Thymus (tissue), 11 donors: Measurements from ENCODE around the gene DNAI4. TPM values are rescaled to one million over a fixed set of nuclear protein-coding genes. Genes with fewer than 3 reads are reported as not detected.

Experiments
- DNase-seq, 9 donors: peaks; one replicate each; pipeline ENCODE4 v3.0.0-alpha.2; 2013; ENCODE audit warnings: low spot score in 9 of 9, low read depth in 6 of 9, missing footprints in 1 of 9
- H3K27ac ChIP-seq, 2 donors: one replicate each; pipeline ENCODE4 v1.5.1; 2013; ENCODE audit warnings: control low read depth in 1 of 2, low read depth in 1 of 2, low read length in 1 of 2, mild to moderate bottlenecking in 1 of 2, moderate library complexity in 1 of 2
- H3K27me3 ChIP-seq, 2 donors: one replicate each; pipeline ENCODE4 v1.5.1; 2013; ENCODE audit warnings: low read length in 1 of 2; ENCODE audit not compliant: control insufficient read depth in 2 of 2, insufficient read depth in 1 of 2
- H3K36me3 ChIP-seq, 2 donors: one replicate each; pipeline ENCODE4 v1.5.1; 2013; ENCODE audit warnings: low read length in 1 of 2, mild to moderate bottlenecking in 1 of 2, moderate library complexity in 1 of 2; ENCODE audit not compliant: control insufficient read depth in 2 of 2, insufficient read depth in 2 of 2
- H3K4me1 ChIP-seq, 2 donors: one replicate each; pipeline ENCODE4 v1.5.1; 2013; ENCODE audit warnings: low read length in 2 of 2; ENCODE audit not compliant: control insufficient read depth in 2 of 2, insufficient read depth in 2 of 2
- H3K4me3 ChIP-seq, 2 donors: one replicate each; pipeline ENCODE4 v1.5.1; 2013; ENCODE audit warnings: low read length in 2 of 2, control low read depth in 1 of 2, mild to moderate bottlenecking in 1 of 2
- H3K9me3 ChIP-seq, 2 donors: one replicate each; pipeline ENCODE4 v1.5.1; 2013; ENCODE audit warnings: low read length in 1 of 2, mild to moderate bottlenecking in 1 of 2; ENCODE audit not compliant: control insufficient read depth in 2 of 2, insufficient read depth in 1 of 2
- WGBS: extraction: QIAGEN DNeasy Blood & Tissue Kit; methylation state at CpG from one replicate; pipeline ENCODE4 v1.1.7; 2013; 5-methylcytosine and 5-hydroxymethylcytosine counted together
- polyA plus RNA-seq: library from polyadenylated mRNA; stranded (reverse); fragments of 200-250 nt; gene quantifications from one replicate; pipeline ENCODE4 v1.2.3, GENCODE V29; 2013
- total RNA-seq: library from RNA; stranded (reverse); fragments of 120-200 nt; gene quantifications from one replicate; pipeline ENCODE4 v1.2.4, GENCODE V29; 2013
- donor health status: healthy.

The DNAI4 gene
- total and polyA plus RNA-seq, 2 donors, result 4.9 to 14.3 TPM

GRCh38 chr1:66769512-66770229 is 155.0 kb downstream of the DNAI4 start:
- peak in 5 of 9 donors; percentile 44 to 84 (median 49) for DNase-seq
- 67% methylated on average over 7 of the region's 7 CpGs for WGBS
- H3K9me3 ChIP-seq, result no peaks in the 10 kb centered on the region
- peak overlapping the region in 1 of 2 donors; percentile 71 for H3K27ac ChIP-seq
- no peaks in the 10 kb centered on the region for H3K27me3 ChIP-seq
- H3K36me3 ChIP-seq, result no peaks in the 10 kb centered on the region
- no peak overlapping the region for H3K4me3 ChIP-seq
- peaks cover 10 to 14% of the 10 kb centered on the region in 2 donors for H3K4me1 ChIP-seq

- Histone ChIP-seq H3K27me3 (no peaks in the 10 kb centered on the region), H3K4me1 (peaks cover 10 to 14% of the 10 kb centered on the region in 2 donors), H3K27ac (peak overlapping the region in 1 of 2 donors; percentile 71), H3K9me3 (no peaks in the 10 kb centered on the region), H3K4me3 (no peak overlapping the region), H3K36me3 (no peaks in the 10 kb centered on the region)
- peak in 1 of 9 donors; percentile 59 for DNase-seq
- 89% methylated on average over 1 of the region's 1 CpG for WGBS
Measured at GRCh38 chr1:66768965-66769364, 155.7 kb downstream of the DNAI4 start.

- Histone ChIP-seq H3K9me3 (no peaks in the 10 kb centered on the region), H3K36me3 (no peaks in the 10 kb centered on the region), H3K27me3 (no peaks in the 10 kb centered on the region), H3K4me3 (no peak overlapping the region), H3K27ac (no peak overlapping the region), H3K4me1 (peaks cover 10 to 14% of the 10 kb centered on the region in 2 donors)
- DNase-seq, result no peak
Measured at GRCh38 chr1:66767626-66768025, 157.0 kb downstream of the DNAI4 start.

GRCh38 chr1:66764994-66765578 is 159.6 kb downstream of the DNAI4 start:
- peak in 8 of 9 donors; percentile 49 to 85 (median 70) for DNase-seq
- Histone ChIP-seq H3K4me1 (peaks cover 9 to 10% of the 10 kb centered on the region in 2 donors), H3K9me3 (no peaks in the 10 kb centered on the region), H3K36me3 (no peaks in the 10 kb centered on the region), H3K27me3 (no peaks in the 10 kb centered on the region), H3K27ac (no peak overlapping the region), H3K4me3 (no peak overlapping the region)
- WGBS, result 44% methylated on average over 3 of the region's 3 CpGs

Other genes starting within 250 kb of the DNAI4 start
- 0.80 TPM for gene DYNLT5, start 172.4 kb downstream of the DNAI4 start, total RNA-seq
- gene DYNLT5, start 172.4 kb downstream of the DNAI4 start, polyA plus RNA-seq, result 1.9 TPM
- 0.19 TPM for gene INSL5, start 123.6 kb downstream of the DNAI4 start, total RNA-seq
- gene INSL5, start 123.6 kb downstream of the DNAI4 start, polyA plus RNA-seq, result 3.2 TPM
- 42.7 TPM for gene MIER1, start 134 bp upstream of the DNAI4 start, total RNA-seq
- 26.7 TPM for gene MIER1, start 134 bp upstream of the DNAI4 start, polyA plus RNA-seq
- 9.4 TPM for gene SLC35D1, start 129.3 kb upstream of the DNAI4 start, total RNA-seq
- gene SLC35D1, start 129.3 kb upstream of the DNAI4 start, polyA plus RNA-seq, result 6.3 TPM
- gene C1orf141, start 210.1 kb upstream of the DNAI4 start, total RNA-seq, result not detected
- gene C1orf141, start 210.1 kb upstream of the DNAI4 start, polyA plus RNA-seq, result 0.05 TPM
- 0.57 TPM for gene IL23R, start 241.6 kb upstream of the DNAI4 start, total RNA-seq
- gene IL23R, start 241.6 kb upstream of the DNAI4 start, polyA plus RNA-seq, result 0.14 TPM